Astrocyte of the spinal cord (primary cell): ENCODE data around the gene DMRTA2.
"Not testable (repeated sequence)": the region's sequence is repeated elsewhere in the genome, so short reads cannot be mapped to it uniquely, and the experiment has no call there.

ENCODE experiments used
- DNase-seq: peaks from one replicate; pipeline ENCODE4 v3.0.0; 2011; ENCODE audit warnings: low read depth, low spot score
- H3K4me3 ChIP-seq: 2 replicates; pipeline ENCODE4 v1.5.1; 2011; ENCODE audit warnings: low read depth, mild to moderate bottlenecking, low read length, moderate library complexity
- CTCF ChIP-seq: IDR thresholded peaks from 2 replicates; pipeline ENCODE4 v1.5.1; 2012; ENCODE audit warnings: low read depth, mild to moderate bottlenecking, low read length, inconsistent platforms
- in situ Hi-C: cut with HindIII; loops from 2 replicates; pipeline ENCODE4 v1.10.0; 2017; ENCODE audit warnings: low sequenced_read_pairs

The DMRTA2 gene

GRCh38 chr1:50393522-50394120, 29.6 kb downstream of the DMRTA2 start:
- no peak for DNase-seq

GRCh38 chr1:50381551-50381950, 41.7 kb downstream of the DMRTA2 start:
- DNase-seq, in situ Hi-C loops: not testable (repeated sequence)

More at GRCh38 chr1:50393522-50394120, 29.6 kb downstream of the DMRTA2 start:
- H3K4me3 ChIP-seq, result no peak overlapping the region
- TF ChIP-seq CTCF, result no peak
- in situ Hi-C loops, result no loop called here

GRCh38 chr1:50378770-50379169, 44.5 kb downstream of the DMRTA2 start:
- in situ Hi-C loops, result no loop called here
- DNase-seq, result no peak
- H3K4me3 ChIP-seq, result no peak overlapping the region

More at GRCh38 chr1:50381551-50381950, 41.7 kb downstream of the DMRTA2 start:
- H3K4me3 ChIP-seq, result not testable (repeated sequence)

GRCh38 chr1:50373532-50373931, 49.7 kb downstream of the DMRTA2 start:
- H3K4me3 ChIP-seq, result no peak overlapping the region
- no peak for DNase-seq
- TF ChIP-seq CTCF, result no peak
- in situ Hi-C loops, result no loop called here

More at GRCh38 chr1:50378770-50379169, 44.5 kb downstream of the DMRTA2 start:
- TF ChIP-seq CTCF, result no peak

- no peak for DNase-seq
- in situ Hi-C loops, result no loop called here
- TF ChIP-seq CTCF, result no peak
Observed at GRCh38 chr1:50371749-50372148, 51.5 kb downstream of the DMRTA2 start.

GRCh38 chr1:50369830-50370229, 53.4 kb downstream of the DMRTA2 start:
- no peak overlapping the region for H3K4me3 ChIP-seq
- no peak for DNase-seq
- in situ Hi-C loops, result no loop called here
- TF ChIP-seq CTCF, result peak; percentile 9

More at GRCh38 chr1:50371749-50372148, 51.5 kb downstream of the DMRTA2 start:
- no peak overlapping the region for H3K4me3 ChIP-seq

- no peak for TF ChIP-seq CTCF
- no peak for DNase-seq
- H3K4me3 ChIP-seq, result no peak overlapping the region
- in situ Hi-C loops, result no loop called here
Observed at GRCh38 chr1:50369008-50369634, 54.1 kb downstream of the DMRTA2 start.
